NCI-H1092 treated with DMSO at 0.1 percent for 48 hours (cell line): ENCODE measurements around the gene BLMH.

ENCODE experiments used
- DNase-seq: peaks from one replicate; lab custom pipeline; 2025; lab: John Stamatoyannopoulos, UW

BLMH gene

DNA sequence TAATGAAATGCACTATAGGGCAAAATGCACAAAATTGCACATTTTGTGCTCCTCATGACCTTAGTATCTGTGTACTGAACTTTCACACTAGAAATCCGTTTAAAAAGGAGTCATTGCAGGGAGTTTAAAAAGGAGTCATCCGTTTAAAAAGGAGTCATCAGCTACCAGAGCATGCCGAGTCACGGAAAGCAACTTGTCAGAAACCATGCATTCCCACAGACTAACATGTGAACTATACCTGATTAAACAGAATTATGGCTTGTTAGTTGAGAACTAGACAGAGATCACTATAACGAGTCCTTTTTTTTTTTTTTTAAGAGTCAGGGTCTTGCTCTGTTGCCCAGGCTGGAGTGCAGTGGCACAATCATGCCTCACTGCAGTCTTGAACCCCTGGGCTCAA lies 92.1 kb downstream of the BLMH start:
- DNase-seq: no peak
